ENCODE measurements around the gene FASN.

GRCh38 chr17:82081546-82081945 lies 16.5 kb downstream of the FASN start:
- no peak for TF ChIP-seq POLR2A (IDR thresholded peaks at IDR 0.05)
- TF ChIP-seq CTCF (IDR thresholded peaks at IDR 0.05), result no peak
